ENCODE measurements around the gene SLC25A41.
"Not testable (repeated sequence)": the region's sequence is repeated elsewhere in the genome, so short reads cannot be mapped to it uniquely, and the experiment has no call there.

The SLC25A41 gene

GRCh38 chr19:6414793-6415590 lies 18.6 kb downstream of the SLC25A41 start:
- H3K4me3 Mint-ChIP-seq, result no peak overlapping the region
- no peaks in the 10 kb centered on the region for H3K4me1 Mint-ChIP-seq
- no peak for DNase-seq
- no peaks in the 10 kb centered on the region for H3K27me3 Mint-ChIP-seq
- H3K36me3 Mint-ChIP-seq, result peaks cover 26% of the 10 kb centered on the region
- CTCF ChIA-PET, result no interaction called here
- no peak overlapping the region for H3K27ac Mint-ChIP-seq
- H3K9me3 Mint-ChIP-seq, result no peaks in the 10 kb centered on the region

GRCh38 chr19:6413721-6414643 lies 19.6 kb downstream of the SLC25A41 start:
- no peaks in the 10 kb centered on the region for H3K9me3 Mint-ChIP-seq
- H3K4me3 Mint-ChIP-seq, result no peak overlapping the region
- H3K4me1 Mint-ChIP-seq, result no peaks in the 10 kb centered on the region
- no peak for DNase-seq
- peaks cover 21% of the 10 kb centered on the region for H3K36me3 Mint-ChIP-seq
- no peaks in the 10 kb centered on the region for H3K27me3 Mint-ChIP-seq
- no peak overlapping the region for H3K27ac Mint-ChIP-seq
- CTCF ChIA-PET, result no interaction called here

- H3K27ac Mint-ChIP-seq, result no peak overlapping the region
- H3K4me3 Mint-ChIP-seq, result no peak overlapping the region
- no peak for DNase-seq
- H3K27me3 Mint-ChIP-seq, result no peaks in the 10 kb centered on the region
- H3K9me3 Mint-ChIP-seq, result no peaks in the 10 kb centered on the region
- peaks cover 18% of the 10 kb centered on the region for H3K36me3 Mint-ChIP-seq
- CTCF ChIA-PET, result no interaction called here
- H3K4me1 Mint-ChIP-seq, result no peaks in the 10 kb centered on the region
These were observed 20.3 kb downstream of the SLC25A41 start for GRCh38 chr19:6413291-6413690.

GRCh38 chr19:6412447-6413091 lies 21.0 kb downstream of the SLC25A41 start:
- Mint-ChIP-seq H3K4me1 (no peaks in the 10 kb centered on the region), H3K4me3 (no peak overlapping the region), H3K9me3 (no peaks in the 10 kb centered on the region), H3K36me3 (peaks cover 16% of the 10 kb centered on the region), H3K27me3 (no peaks in the 10 kb centered on the region), H3K27ac (no peak overlapping the region)
- CTCF ChIA-PET, result no interaction called here
- peak; percentile 62 for DNase-seq

- CTCF ChIA-PET, result no interaction called here
- H3K27me3 Mint-ChIP-seq, result no peaks in the 10 kb centered on the region
- no peaks in the 10 kb centered on the region for H3K4me1 Mint-ChIP-seq
- no peak overlapping the region for H3K27ac Mint-ChIP-seq
- H3K9me3 Mint-ChIP-seq, result no peaks in the 10 kb centered on the region
- peaks cover 16% of the 10 kb centered on the region for H3K36me3 Mint-ChIP-seq
- no peak overlapping the region for H3K4me3 Mint-ChIP-seq
- DNase-seq, result no peak
These were observed 21.5 kb downstream of the SLC25A41 start for GRCh38 chr19:6412061-6412446.

GRCh38 chr19:6409346-6409745 lies 24.2 kb downstream of the SLC25A41 start:
- H3K27ac Mint-ChIP-seq, result no peak overlapping the region
- H3K36me3 Mint-ChIP-seq, result peaks cover 7% of the 10 kb centered on the region
- no peaks in the 10 kb centered on the region for H3K4me1 Mint-ChIP-seq
- DNase-seq, result no peak
- no peaks in the 10 kb centered on the region for H3K9me3 Mint-ChIP-seq
- no peaks in the 10 kb centered on the region for H3K27me3 Mint-ChIP-seq
- H3K4me3 Mint-ChIP-seq, result no peak overlapping the region
- CTCF ChIA-PET, result no interaction called here

GRCh38 chr19:6406401-6406800 lies 27.2 kb downstream of the SLC25A41 start:
- Mint-ChIP-seq H3K4me3 (no peak overlapping the region), H3K27me3 (no peaks in the 10 kb centered on the region), H3K27ac (no peak overlapping the region), H3K4me1 (no peaks in the 10 kb centered on the region), H3K9me3 (no peaks in the 10 kb centered on the region), H3K36me3 (no peaks in the 10 kb centered on the region)
- DNase-seq, result no peak
- CTCF ChIA-PET, result interaction anchor here (0.9 kb wide), 1 partner anchor 19 kb away, joined by 3 read pairs; no protein-coding TSS in a partner anchor

- CTCF ChIA-PET, result no interaction called here
- Mint-ChIP-seq H3K27ac (no peak overlapping the region), H3K4me1 (no peaks in the 10 kb centered on the region), H3K27me3 (peaks cover 5% of the 10 kb centered on the region), H3K36me3 (no peaks in the 10 kb centered on the region), H3K9me3 (no peaks in the 10 kb centered on the region), H3K4me3 (no peak overlapping the region)
- DNase-seq, result no peak
These were observed 30.5 kb downstream of the SLC25A41 start for GRCh38 chr19:6402837-6403608.

- CTCF ChIA-PET, result no interaction called here
- no peaks in the 10 kb centered on the region for H3K4me1 Mint-ChIP-seq
- H3K4me3 Mint-ChIP-seq, result no peak overlapping the region
- no peaks in the 10 kb centered on the region for H3K36me3 Mint-ChIP-seq
- no peak for DNase-seq
- no peak overlapping the region for H3K27ac Mint-ChIP-seq
- H3K9me3 Mint-ChIP-seq, result no peaks in the 10 kb centered on the region
- H3K27me3 Mint-ChIP-seq, result peaks cover 5% of the 10 kb centered on the region
These were observed 31.5 kb downstream of the SLC25A41 start for GRCh38 chr19:6402058-6402457.

- H3K9me3 Mint-ChIP-seq, CTCF ChIA-PET: not testable (repeated sequence)
These were observed 33.3 kb downstream of the SLC25A41 start for GRCh38 chr19:6400062-6400944.

GRCh38 chr19:6396305-6396704 lies 37.3 kb downstream of the SLC25A41 start:
- H3K27me3 Mint-ChIP-seq, result peaks cover 11% of the 10 kb centered on the region
- H3K27ac Mint-ChIP-seq, result no peak overlapping the region
- H3K4me3 Mint-ChIP-seq, result no peak overlapping the region
- peaks cover 28% of the 10 kb centered on the region for H3K4me1 Mint-ChIP-seq
- H3K36me3 Mint-ChIP-seq, result peaks cover 8% of the 10 kb centered on the region
- DNase-seq, result no peak
- CTCF ChIA-PET, result no interaction called here
- H3K9me3 Mint-ChIP-seq, result no peaks in the 10 kb centered on the region

More at GRCh38 chr19:6400062-6400944, 33.3 kb downstream of the SLC25A41 start:
- H3K4me3 Mint-ChIP-seq, DNase-seq, H3K27me3 Mint-ChIP-seq, H3K27ac Mint-ChIP-seq, H3K36me3 Mint-ChIP-seq, H3K4me1 Mint-ChIP-seq: not testable (repeated sequence)

- CTCF ChIA-PET, result no interaction called here
- DNase-seq, result no peak
- Mint-ChIP-seq H3K27ac (peak overlapping the region; percentile 58), H3K4me1 (peaks cover 32% of the 10 kb centered on the region), H3K36me3 (peaks cover 13% of the 10 kb centered on the region), H3K9me3 (no peaks in the 10 kb centered on the region), H3K27me3 (peaks cover 8% of the 10 kb centered on the region), H3K4me3 (peak overlapping the region; percentile 35)
These were observed 38.7 kb downstream of the SLC25A41 start for GRCh38 chr19:6394831-6395230.

- peak; percentile 81 for DNase-seq
These were observed 39.6 kb downstream of the SLC25A41 start for GRCh38 chr19:6393983-6394412.

More at GRCh38 chr19:6393983-6394412, 39.6 kb downstream of the SLC25A41 start:
- Mint-ChIP-seq H3K27ac (peak overlapping the region; percentile 94), H3K4me1 (peaks cover 32% of the 10 kb centered on the region), H3K36me3 (peaks cover 18% of the 10 kb centered on the region), H3K9me3 (no peaks in the 10 kb centered on the region), H3K27me3 (peaks cover 6% of the 10 kb centered on the region), H3K4me3 (peak overlapping the region; percentile 96)
- CTCF ChIA-PET, result interaction anchor here (1.2 kb wide), 1 partner anchor 32 kb away, joined by 3 read pairs; no protein-coding TSS in a partner anchor

All from activated naive CD4-positive, alpha-beta T cell treated with anti-CD3 and anti-CD28 coated beads, Interleukin-2, amount 10 ng/mL, durations not matched to agents 7 days and 5 days (primary cell).